CD4-positive, alpha-beta memory T cell (primary cell): ENCODE results near the gene CXCL6. TPM values are rescaled to one million over a fixed set of nuclear protein-coding genes. Genes with fewer than 3 reads are reported as not detected.

ENCODE experiments used
- CTCF ChIA-PET: fragments of 350-600 bp; sonication (Branson Sonifier 250); formaldehyde crosslinking; loops from one replicate; lab custom pipeline; 2021; ENCODE audit warnings: inconsistent platforms; ENCODE audit not compliant: partially characterized antibody; lab: Charles Lee
- POLR2A ChIA-PET: fragments of 350-600 bp; sonication (Branson Sonifier 250); formaldehyde crosslinking; loops from one replicate; lab custom pipeline; 2021; ENCODE audit not compliant: partially characterized antibody; lab: Charles Lee
- DNase-seq, 5 donors: peaks; one replicate each; pipeline versions ENCODE4 v3.0.0 to v3.0.0-alpha.2; 2020 to 2022; ENCODE audit warnings: mixed read lengths in 1 of 5
- H3K27ac ChIP-seq: one replicate; pipeline ENCODE4 v1.7.0; 2013; ENCODE audit warnings: low read depth, low read length
- H3K27me3 ChIP-seq: 2 replicates; pipeline ENCODE4 v1.7.0; 2013; ENCODE audit warnings: mild to moderate bottlenecking, low read length, moderate library complexity; ENCODE audit not compliant: insufficient read depth
- H3K36me3 ChIP-seq: 2 replicates; pipeline ENCODE4 v1.7.0; 2013; ENCODE audit warnings: mild to moderate bottlenecking, low read length, moderate library complexity; ENCODE audit not compliant: insufficient read depth
- H3K4me1 ChIP-seq: 2 replicates; pipeline ENCODE4 v1.7.0; 2013; ENCODE audit warnings: mild to moderate bottlenecking, low read length, moderate library complexity; ENCODE audit not compliant: insufficient read depth
- H3K4me3 ChIP-seq, 2 donors: one replicate each; pipeline ENCODE4 v1.7.0; 2013; ENCODE audit warnings: low read length in 2 of 2, mild to moderate bottlenecking in 1 of 2
- H3K9me3 ChIP-seq, 2 donors: one replicate each; pipeline ENCODE4 v1.7.0; 2013; ENCODE audit warnings: low read length in 2 of 2, control low read depth in 1 of 2; ENCODE audit not compliant: control insufficient read depth in 1 of 2
- H3K27ac Mint-ChIP-seq, 7 donors: one replicate each; pipeline ENCODE4 v1.8.0; 2020 to 2021; ENCODE audit warnings: mixed read lengths in 7 of 7, mild to moderate bottlenecking in 6 of 7, inconsistent platforms in 3 of 7, moderate library complexity in 3 of 7
- H3K27me3 Mint-ChIP-seq, 2 donors: one replicate each; pipeline ENCODE4 v1.8.0; 2020 to 2021; ENCODE audit warnings: mixed read lengths in 2 of 2
- H3K36me3 Mint-ChIP-seq, 2 donors: one replicate each; pipeline ENCODE4 v1.8.0; 2020 to 2021; ENCODE audit warnings: mixed read lengths in 2 of 2, inconsistent platforms in 1 of 2, mild to moderate bottlenecking in 1 of 2
- H3K4me1 Mint-ChIP-seq, 4 donors: one replicate each; pipeline ENCODE4 v1.8.0; 2020 to 2021; ENCODE audit warnings: mixed read lengths in 4 of 4, mild to moderate bottlenecking in 1 of 4
- H3K4me3 Mint-ChIP-seq, 8 donors: one replicate each; pipeline ENCODE4 v1.8.0; 2020 to 2021; ENCODE audit warnings: mixed read lengths in 8 of 8, mild to moderate bottlenecking in 7 of 8, moderate library complexity in 6 of 8, inconsistent platforms in 3 of 8
- H3K9me3 Mint-ChIP-seq, 8 donors: one replicate each; pipeline ENCODE4 v1.8.0; 2020 to 2021; ENCODE audit warnings: mixed read lengths in 8 of 8, mild to moderate bottlenecking in 5 of 8, inconsistent platforms in 3 of 8, moderate library complexity in 1 of 8
- intact Hi-C: fragments of 100-400 bp; cut with micrococcal nuclease; formaldehyde crosslinking; loops from one replicate; pipeline ENCODE4 v1.15.1; 2023
- polyA plus RNA-seq, 2 donors: library from polyadenylated mRNA; unstranded; fragments of 300-500 nt; fragmentation: Illumina TruSeq; gene quantifications; one replicate each; pipeline ENCODE4 v1.2.3, GENCODE V29; 2021
- total RNA-seq, 2 experiments: library from RNA; stranded (reverse); gene quantifications; one replicate each; pipeline ENCODE4 v1.2.3, GENCODE V29; 2021

The CXCL6 gene
- total and polyA plus RNA-seq, 4 experiments from 2014 or later: not detected

GRCh38 chr4:73871511-73872310, 35.2 kb downstream of the CXCL6 start:
- Histone ChIP-seq H3K9me3 (no peaks in the 10 kb centered on the region), H3K4me3 (no peak overlapping the region), H3K36me3 (no peaks in the 10 kb centered on the region), H3K4me1 (no peaks in the 10 kb centered on the region), H3K27me3 (no peaks in the 10 kb centered on the region), H3K27ac (no peak overlapping the region)
- H3K4me1 Mint-ChIP-seq: no peaks in the 10 kb centered on the region
- ChIA-PET POLR2A (no interaction called here), CTCF (no interaction called here)
- DNase-seq: no peak
- H3K36me3 Mint-ChIP-seq: no peaks in the 10 kb centered on the region
- H3K27me3 Mint-ChIP-seq: peaks cover 6 to 10% of the 10 kb centered on the region in 2 donors
- intact Hi-C loops: no loop called here
- H3K9me3 Mint-ChIP-seq: peaks cover 0 to 5% (median under 1%) of the 10 kb centered on the region in 8 donors
- no peak overlapping the region for H3K4me3 Mint-ChIP-seq
- H3K27ac Mint-ChIP-seq: no peak overlapping the region

GRCh38 chr4:73872316-73873108, 36.0 kb downstream of the CXCL6 start:
- no peaks in the 10 kb centered on the region for H3K4me1 Mint-ChIP-seq
- no peaks in the 10 kb centered on the region for H3K36me3 Mint-ChIP-seq
- H3K9me3 ChIP-seq: no peaks in the 10 kb centered on the region
- no peaks in the 10 kb centered on the region for H3K36me3 ChIP-seq
- H3K4me1 ChIP-seq: no peaks in the 10 kb centered on the region
- H3K27ac ChIP-seq: no peak overlapping the region
- H3K4me3 ChIP-seq: no peak overlapping the region
- no peaks in the 10 kb centered on the region for H3K27me3 ChIP-seq
- peaks cover 6 to 10% of the 10 kb centered on the region in 2 donors for H3K27me3 Mint-ChIP-seq
- ChIA-PET POLR2A (no interaction called here), CTCF (no interaction called here)
- no peak overlapping the region for H3K27ac Mint-ChIP-seq
- peaks cover 0 to 5% (median under 1%) of the 10 kb centered on the region in 8 donors for H3K9me3 Mint-ChIP-seq
- no peak for DNase-seq
- intact Hi-C loops: no loop called here
- no peak overlapping the region for H3K4me3 Mint-ChIP-seq

GRCh38 chr4:73874386-73874785, 37.9 kb downstream of the CXCL6 start:
- Mint-ChIP-seq H3K9me3 (peaks cover 0 to 4% (median 0%) of the 10 kb centered on the region in 8 donors), H3K27me3 (peaks cover 3 to 5% of the 10 kb centered on the region in 2 donors), H3K27ac (no peak overlapping the region), H3K4me3 (no peak overlapping the region), H3K4me1 (no peaks in the 10 kb centered on the region), H3K36me3 (no peaks in the 10 kb centered on the region)
- Histone ChIP-seq H3K9me3 (no peaks in the 10 kb centered on the region), H3K4me1 (no peaks in the 10 kb centered on the region), H3K4me3 (no peak overlapping the region), H3K27ac (no peak overlapping the region), H3K27me3 (no peaks in the 10 kb centered on the region), H3K36me3 (no peaks in the 10 kb centered on the region)
- intact Hi-C loops: no loop called here
- ChIA-PET CTCF (no interaction called here), POLR2A (no interaction called here)
- DNase-seq: no peak

GRCh38 chr4:73875401-73875800, 38.9 kb downstream of the CXCL6 start:
- Histone ChIP-seq H3K36me3 (no peaks in the 10 kb centered on the region), H3K4me3 (no peak overlapping the region), H3K27me3 (no peaks in the 10 kb centered on the region), H3K27ac (no peak overlapping the region), H3K9me3 (no peaks in the 10 kb centered on the region), H3K4me1 (no peaks in the 10 kb centered on the region)
- H3K36me3 Mint-ChIP-seq: no peaks in the 10 kb centered on the region
- ChIA-PET CTCF (no interaction called here), POLR2A (no interaction called here)
- H3K4me1 Mint-ChIP-seq: no peaks in the 10 kb centered on the region
- intact Hi-C loops: no loop called here
- no peak overlapping the region for H3K27ac Mint-ChIP-seq
- H3K9me3 Mint-ChIP-seq: peaks cover 0 to 2% (median under 1%) of the 10 kb centered on the region in 8 donors
- no peak for DNase-seq
- H3K27me3 Mint-ChIP-seq: peaks cover under 1 to 3% of the 10 kb centered on the region in 2 donors
- no peak overlapping the region for H3K4me3 Mint-ChIP-seq

- H3K27ac ChIP-seq: no peak overlapping the region
- Mint-ChIP-seq H3K27me3 (no peaks in the 10 kb centered on the region), H3K27ac (no peak overlapping the region), H3K9me3 (peaks cover 0 to 4% (median 0%) of the 10 kb centered on the region in 8 donors), H3K4me1 (no peaks in the 10 kb centered on the region), H3K4me3 (no peak overlapping the region), H3K36me3 (no peaks in the 10 kb centered on the region)
- H3K27me3 ChIP-seq: no peaks in the 10 kb centered on the region
- H3K36me3 ChIP-seq: no peaks in the 10 kb centered on the region
- ChIA-PET POLR2A (no interaction called here), CTCF (no interaction called here)
- H3K4me1 ChIP-seq: no peaks in the 10 kb centered on the region
- H3K4me3 ChIP-seq: no peak overlapping the region
- no peak for DNase-seq
- intact Hi-C loops: no loop called here
- no peaks in the 10 kb centered on the region for H3K9me3 ChIP-seq
These were observed 46.8 kb downstream of the CXCL6 start for GRCh38 chr4:73883306-73883705.

GRCh38 chr4:73885574-73886267, 49.2 kb downstream of the CXCL6 start:
- no peak for DNase-seq
- H3K9me3 ChIP-seq: no peaks in the 10 kb centered on the region
- Mint-ChIP-seq H3K27me3 (no peaks in the 10 kb centered on the region), H3K27ac (no peak overlapping the region), H3K9me3 (no peaks in the 10 kb centered on the region), H3K4me3 (no peak overlapping the region), H3K4me1 (no peaks in the 10 kb centered on the region), H3K36me3 (no peaks in the 10 kb centered on the region)
- no peaks in the 10 kb centered on the region for H3K27me3 ChIP-seq
- no peaks in the 10 kb centered on the region for H3K36me3 ChIP-seq
- intact Hi-C loops: no loop called here
- no peaks in the 10 kb centered on the region for H3K4me1 ChIP-seq
- ChIA-PET POLR2A (no interaction called here), CTCF (no interaction called here)
- H3K4me3 ChIP-seq: no peak overlapping the region
- no peak overlapping the region for H3K27ac ChIP-seq
